ENCODE data around the gene NIPA2.

The NIPA2 gene

GRCh38 chr15:22878103-22878502, 39.6 kb downstream of the NIPA2 start:
- DNase-seq: no peak

- no peak for DNase-seq
Observed at GRCh38 chr15:22880068-22880980, 41.9 kb downstream of the NIPA2 start.

GRCh38 chr15:22880981-22881738, 42.7 kb downstream of the NIPA2 start:
- DNase-seq: no peak

GRCh38 chr15:22881739-22882440, 43.4 kb downstream of the NIPA2 start:
- DNase-seq: no peak

GRCh38 chr15:22883196-22883595, 44.7 kb downstream of the NIPA2 start:
- DNase-seq: no peak

GRCh38 chr15:22884344-22884743, 45.9 kb downstream of the NIPA2 start:
- no peak for DNase-seq

- no peak for DNase-seq
Observed at GRCh38 chr15:22885120-22885519, 46.7 kb downstream of the NIPA2 start.

GRCh38 chr15:22887157-22887951, 48.9 kb downstream of the NIPA2 start:
- DNase-seq: no peak

GRCh38 chr15:22888120-22888859, 49.8 kb downstream of the NIPA2 start:
- no peak for DNase-seq

GRCh38 chr15:22889146-22889818, 50.8 kb downstream of the NIPA2 start:
- DNase-seq: no peak

- DNase-seq: no peak
Observed at GRCh38 chr15:22890296-22890695, 51.8 kb downstream of the NIPA2 start.

- no peak for DNase-seq
Observed at GRCh38 chr15:22891426-22892210, 53.2 kb downstream of the NIPA2 start.

GRCh38 chr15:22892333-22892732, 53.9 kb downstream of the NIPA2 start:
- no peak for DNase-seq

GRCh38 chr15:22893081-22893480, 54.6 kb downstream of the NIPA2 start:
- DNase-seq: no peak

- DNase-seq: no peak
Observed at GRCh38 chr15:22893881-22894280, 55.4 kb downstream of the NIPA2 start.

- no peak for DNase-seq
Observed at GRCh38 chr15:22895465-22896190, 57.2 kb downstream of the NIPA2 start.

- DNase-seq: no peak
Observed at GRCh38 chr15:22902046-22902445, 63.6 kb downstream of the NIPA2 start.

- no peak for DNase-seq
Observed at GRCh38 chr15:22902578-22902977, 64.1 kb downstream of the NIPA2 start.

- DNase-seq: no peak
Observed at GRCh38 chr15:22902981-22903380, 64.5 kb downstream of the NIPA2 start.

GRCh38 chr15:22903427-22903826, 65.0 kb downstream of the NIPA2 start:
- no peak for DNase-seq

Data from Kasumi-1 (cell line).